IPS-18a (cell line): ENCODE measurements around the gene ATP10B.

ENCODE experiments used
- H3K27ac ChIP-seq: one replicate; pipeline ENCODE4 v1.5.1; 2013; ENCODE audit warnings: low read length
- H3K27me3 ChIP-seq: one replicate; pipeline ENCODE4 v1.6.1; 2013; ENCODE audit warnings: mild to moderate bottlenecking, low read length; ENCODE audit not compliant: control insufficient read depth, insufficient read depth
- H3K36me3 ChIP-seq: one replicate; pipeline ENCODE4 v1.6.1; 2013; ENCODE audit warnings: low read depth, low read length; ENCODE audit not compliant: control insufficient read depth
- H3K4me1 ChIP-seq: one replicate; pipeline ENCODE4 v1.6.1; 2013; ENCODE audit warnings: low read depth, low read length; ENCODE audit not compliant: control insufficient read depth
- H3K4me3 ChIP-seq: one replicate; pipeline ENCODE4 v1.5.1; 2013; ENCODE audit warnings: low read length
- H3K9ac ChIP-seq: one replicate; pipeline ENCODE4 v1.6.1; 2013; ENCODE audit warnings: mild to moderate bottlenecking, low read length, moderate library complexity
- H3K9me3 ChIP-seq: one replicate; pipeline ENCODE4 v1.6.1; 2013; ENCODE audit warnings: low read depth, low read length; ENCODE audit not compliant: control insufficient read depth

ATP10B gene

GRCh38 chr5:160787240-160787639 is 64.8 kb downstream of the ATP10B start:
- no peaks in the 10 kb centered on the region for H3K4me1 ChIP-seq
- no peak overlapping the region for H3K9ac ChIP-seq
- no peaks in the 10 kb centered on the region for H3K36me3 ChIP-seq
- no peaks in the 10 kb centered on the region for H3K9me3 ChIP-seq
- no peak overlapping the region for H3K4me3 ChIP-seq
- H3K27me3 ChIP-seq: no peaks in the 10 kb centered on the region
- H3K27ac ChIP-seq: no peak overlapping the region

GRCh38 chr5:160774666-160775315 is 77.2 kb downstream of the ATP10B start:
- Histone ChIP-seq H3K9me3 (no peaks in the 10 kb centered on the region), H3K27me3 (no peaks in the 10 kb centered on the region), H3K27ac (no peak overlapping the region), H3K4me1 (peaks cover 24% of the 10 kb centered on the region), H3K9ac (no peak overlapping the region), H3K36me3 (no peaks in the 10 kb centered on the region), H3K4me3 (no peak overlapping the region)

GRCh38 chr5:160773646-160774410 is 78.2 kb downstream of the ATP10B start:
- H3K36me3 ChIP-seq: no peaks in the 10 kb centered on the region
- H3K9me3 ChIP-seq: no peaks in the 10 kb centered on the region
- peaks cover 24% of the 10 kb centered on the region for H3K4me1 ChIP-seq
- H3K9ac ChIP-seq: no peak overlapping the region
- H3K27me3 ChIP-seq: no peaks in the 10 kb centered on the region
- H3K4me3 ChIP-seq: no peak overlapping the region
- H3K27ac ChIP-seq: no peak overlapping the region

GRCh38 chr5:160772854-160773253 is 79.2 kb downstream of the ATP10B start:
- no peaks in the 10 kb centered on the region for H3K9me3 ChIP-seq
- no peak overlapping the region for H3K27ac ChIP-seq
- H3K36me3 ChIP-seq: no peaks in the 10 kb centered on the region
- H3K4me3 ChIP-seq: no peak overlapping the region
- H3K27me3 ChIP-seq: no peaks in the 10 kb centered on the region
- H3K4me1 ChIP-seq: peaks cover 24% of the 10 kb centered on the region
- H3K9ac ChIP-seq: no peak overlapping the region

GRCh38 chr5:160770718-160771117 is 81.3 kb downstream of the ATP10B start:
- Histone ChIP-seq H3K9me3 (no peaks in the 10 kb centered on the region), H3K4me1 (peaks cover 24% of the 10 kb centered on the region), H3K27me3 (no peaks in the 10 kb centered on the region), H3K27ac (no peak overlapping the region), H3K9ac (no peak overlapping the region), H3K36me3 (no peaks in the 10 kb centered on the region), H3K4me3 (no peak overlapping the region)

GRCh38 chr5:160769301-160769700 is 82.7 kb downstream of the ATP10B start:
- Histone ChIP-seq H3K9ac (no peak overlapping the region), H3K4me1 (peaks cover 14% of the 10 kb centered on the region), H3K36me3 (no peaks in the 10 kb centered on the region), H3K27me3 (no peaks in the 10 kb centered on the region), H3K27ac (no peak overlapping the region), H3K9me3 (no peaks in the 10 kb centered on the region), H3K4me3 (no peak overlapping the region)

- H3K27ac ChIP-seq: no peak overlapping the region
- H3K27me3 ChIP-seq: no peaks in the 10 kb centered on the region
- H3K4me1 ChIP-seq: no peaks in the 10 kb centered on the region
- H3K9me3 ChIP-seq: no peaks in the 10 kb centered on the region
- H3K36me3 ChIP-seq: no peaks in the 10 kb centered on the region
- H3K9ac ChIP-seq: no peak overlapping the region
- no peak overlapping the region for H3K4me3 ChIP-seq
Observed at GRCh38 chr5:160767062-160767461, 84.9 kb downstream of the ATP10B start.

- Histone ChIP-seq H3K4me3 (no peak overlapping the region), H3K27me3 (no peaks in the 10 kb centered on the region), H3K4me1 (no peaks in the 10 kb centered on the region), H3K9me3 (peaks cover 4% of the 10 kb centered on the region), H3K9ac (no peak overlapping the region), H3K36me3 (no peaks in the 10 kb centered on the region), H3K27ac (no peak overlapping the region)
Observed at GRCh38 chr5:160760008-160760407, 92.0 kb downstream of the ATP10B start.

GRCh38 chr5:160757194-160757593 is 94.8 kb downstream of the ATP10B start:
- H3K9me3 ChIP-seq: peaks cover 4% of the 10 kb centered on the region
- H3K4me1 ChIP-seq: no peaks in the 10 kb centered on the region
- H3K27ac ChIP-seq: no peak overlapping the region
- no peaks in the 10 kb centered on the region for H3K36me3 ChIP-seq
- H3K4me3 ChIP-seq: no peak overlapping the region
- H3K9ac ChIP-seq: no peak overlapping the region
- no peaks in the 10 kb centered on the region for H3K27me3 ChIP-seq

- Histone ChIP-seq H3K9me3 (peaks cover under 1% of the 10 kb centered on the region), H3K9ac (no peak overlapping the region), H3K4me3 (no peak overlapping the region), H3K36me3 (no peaks in the 10 kb centered on the region), H3K4me1 (no peaks in the 10 kb centered on the region), H3K27ac (no peak overlapping the region), H3K27me3 (no peaks in the 10 kb centered on the region)
Observed at GRCh38 chr5:160750938-160751657, 100.9 kb downstream of the ATP10B start.

GRCh38 chr5:160749682-160750081 is 102.3 kb downstream of the ATP10B start:
- H3K9ac ChIP-seq: no peak overlapping the region
- H3K27ac ChIP-seq: no peak overlapping the region
- no peak overlapping the region for H3K4me3 ChIP-seq
- H3K36me3 ChIP-seq: no peaks in the 10 kb centered on the region
- H3K27me3 ChIP-seq: no peaks in the 10 kb centered on the region
- no peaks in the 10 kb centered on the region for H3K9me3 ChIP-seq
- H3K4me1 ChIP-seq: peaks cover 2% of the 10 kb centered on the region
